ENCODE data around the gene TOM1L1.

DNA sequence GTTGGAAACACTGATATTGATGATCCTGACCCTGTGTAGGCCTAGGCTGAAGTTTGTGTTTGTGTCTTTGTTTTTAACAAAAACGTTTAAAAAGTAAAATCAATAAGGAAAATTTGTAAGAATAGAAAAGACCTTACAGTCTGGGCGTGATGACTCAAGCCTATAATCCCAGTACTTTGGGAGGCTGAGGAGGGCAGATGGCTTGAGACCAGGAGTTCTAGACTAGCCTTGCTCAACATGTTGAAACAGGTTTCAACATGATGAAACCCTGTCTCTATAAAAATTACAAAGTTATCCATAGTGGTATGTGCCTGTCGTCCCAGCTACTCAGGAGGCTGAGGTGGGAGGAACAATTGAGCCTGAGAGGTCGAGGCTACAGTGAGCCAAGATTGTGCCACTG, 18.3 kb upstream of the TOM1L1 start:
- TF ChIP-seq, protein P1, sequence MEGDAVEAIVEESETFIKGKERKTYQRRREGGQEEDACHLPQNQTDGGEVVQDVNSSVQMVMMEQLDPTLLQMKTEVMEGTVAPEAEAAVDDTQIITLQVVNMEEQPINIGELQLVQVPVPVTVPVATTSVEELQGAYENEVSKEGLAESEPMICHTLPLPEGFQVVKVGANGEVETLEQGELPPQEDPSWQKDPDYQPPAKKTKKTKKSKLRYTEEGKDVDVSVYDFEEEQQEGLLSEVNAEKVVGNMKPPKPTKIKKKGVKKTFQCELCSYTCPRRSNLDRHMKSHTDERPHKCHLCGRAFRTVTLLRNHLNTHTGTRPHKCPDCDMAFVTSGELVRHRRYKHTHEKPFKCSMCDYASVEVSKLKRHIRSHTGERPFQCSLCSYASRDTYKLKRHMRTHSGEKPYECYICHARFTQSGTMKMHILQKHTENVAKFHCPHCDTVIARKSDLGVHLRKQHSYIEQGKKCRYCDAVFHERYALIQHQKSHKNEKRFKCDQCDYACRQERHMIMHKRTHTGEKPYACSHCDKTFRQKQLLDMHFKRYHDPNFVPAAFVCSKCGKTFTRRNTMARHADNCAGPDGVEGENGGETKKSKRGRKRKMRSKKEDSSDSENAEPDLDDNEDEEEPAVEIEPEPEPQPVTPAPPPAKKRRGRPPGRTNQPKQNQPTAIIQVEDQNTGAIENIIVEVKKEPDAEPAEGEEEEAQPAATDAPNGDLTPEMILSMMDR (IDR thresholded peaks at IDR 0.05), result no peak
- TF ChIP-seq POLR2A (IDR thresholded peaks at IDR 0.05), result no peak
